Activated naive CD4-positive, alpha-beta T cell (primary cell): ENCODE data around the gene VEZT.

ENCODE experiments used
- DNase-seq, 4 experiments: peaks; one replicate each; lab custom pipeline; 2025; lab: John Stamatoyannopoulos, UW

VEZT gene

DNA sequence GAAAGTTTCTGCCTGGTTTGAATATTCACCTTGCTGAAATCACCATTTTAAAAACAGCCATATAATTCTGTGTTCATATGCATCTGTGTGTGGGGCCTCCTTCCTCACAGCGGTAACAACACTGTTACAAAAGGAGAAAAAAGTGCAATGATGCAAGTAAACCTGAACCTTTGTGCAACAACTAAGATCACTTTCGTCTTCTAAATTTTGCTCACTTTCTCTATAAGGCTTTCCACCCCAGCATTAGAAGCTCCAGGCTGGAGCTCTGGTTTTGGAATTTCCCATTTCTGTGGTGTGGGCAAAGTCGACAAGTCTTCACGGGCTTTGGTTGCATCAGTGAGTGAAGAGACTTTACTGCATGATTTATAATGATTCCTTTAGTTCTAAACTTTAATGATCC lies 18.7 kb upstream of the VEZT start:
- no peak for DNase-seq

DNA sequence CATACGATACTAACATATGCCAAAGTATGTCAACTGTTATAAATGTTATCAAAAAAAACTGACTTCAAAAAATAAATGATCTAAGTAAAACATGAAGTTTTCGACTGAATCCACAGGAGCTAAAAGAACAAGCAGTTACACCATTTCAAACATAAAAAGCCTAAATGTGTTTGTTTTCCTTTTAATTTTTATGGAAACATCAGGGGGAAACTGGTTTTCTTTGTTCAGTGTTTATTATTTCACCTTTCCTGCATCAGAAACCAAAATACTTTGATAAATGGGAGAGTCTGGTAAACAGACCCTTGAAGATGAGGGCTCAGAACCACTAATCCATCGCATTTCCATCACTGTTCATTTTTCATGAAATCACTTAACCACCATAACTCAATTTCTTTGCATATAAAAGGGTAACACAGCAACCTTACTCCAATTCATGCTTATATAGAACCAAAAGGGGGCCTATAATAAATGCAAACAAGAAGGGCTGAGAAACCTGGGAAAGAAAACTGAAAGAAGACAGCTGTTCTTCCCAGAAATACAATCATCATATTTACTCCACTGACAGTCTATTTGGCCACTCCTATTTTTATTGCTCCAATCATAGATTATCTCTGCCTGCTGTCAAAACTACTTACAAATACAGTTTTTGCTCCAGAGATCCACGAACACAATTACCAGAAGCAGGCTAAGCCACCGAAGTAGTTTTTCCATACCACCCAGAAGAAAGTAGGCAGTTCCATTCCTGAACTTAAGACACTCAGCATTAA lies 17.3 kb upstream of the VEZT start:
- no peak for DNase-seq

DNA sequence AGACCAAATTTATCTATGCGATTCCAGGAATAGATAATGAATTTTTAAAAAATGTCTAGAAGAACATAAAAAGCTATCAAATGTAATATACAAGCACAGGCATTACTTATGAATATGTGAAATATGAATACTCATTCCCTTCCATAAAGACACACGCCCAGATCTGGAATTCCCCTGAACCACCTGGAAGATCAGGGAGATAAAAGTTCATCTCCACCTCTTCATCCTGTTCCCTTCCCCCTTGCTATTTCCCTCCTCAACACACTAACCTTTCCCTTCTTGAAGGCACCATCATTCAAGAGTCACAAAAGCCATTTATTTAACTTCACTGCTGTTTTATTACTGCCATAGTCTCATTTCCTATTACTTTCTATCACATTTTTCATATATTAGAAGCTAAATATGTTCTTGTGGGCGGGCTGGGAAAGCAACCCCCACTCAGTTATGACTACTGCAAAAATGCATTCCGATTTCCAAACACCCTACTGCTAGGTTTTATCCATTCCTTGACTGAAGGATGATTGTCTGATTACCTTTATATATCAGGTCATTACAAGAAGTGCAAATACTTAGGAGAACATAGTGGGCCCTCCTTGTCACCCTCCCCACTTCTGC lies 16.4 kb upstream of the VEZT start:
- DNase-seq = no peak

DNA sequence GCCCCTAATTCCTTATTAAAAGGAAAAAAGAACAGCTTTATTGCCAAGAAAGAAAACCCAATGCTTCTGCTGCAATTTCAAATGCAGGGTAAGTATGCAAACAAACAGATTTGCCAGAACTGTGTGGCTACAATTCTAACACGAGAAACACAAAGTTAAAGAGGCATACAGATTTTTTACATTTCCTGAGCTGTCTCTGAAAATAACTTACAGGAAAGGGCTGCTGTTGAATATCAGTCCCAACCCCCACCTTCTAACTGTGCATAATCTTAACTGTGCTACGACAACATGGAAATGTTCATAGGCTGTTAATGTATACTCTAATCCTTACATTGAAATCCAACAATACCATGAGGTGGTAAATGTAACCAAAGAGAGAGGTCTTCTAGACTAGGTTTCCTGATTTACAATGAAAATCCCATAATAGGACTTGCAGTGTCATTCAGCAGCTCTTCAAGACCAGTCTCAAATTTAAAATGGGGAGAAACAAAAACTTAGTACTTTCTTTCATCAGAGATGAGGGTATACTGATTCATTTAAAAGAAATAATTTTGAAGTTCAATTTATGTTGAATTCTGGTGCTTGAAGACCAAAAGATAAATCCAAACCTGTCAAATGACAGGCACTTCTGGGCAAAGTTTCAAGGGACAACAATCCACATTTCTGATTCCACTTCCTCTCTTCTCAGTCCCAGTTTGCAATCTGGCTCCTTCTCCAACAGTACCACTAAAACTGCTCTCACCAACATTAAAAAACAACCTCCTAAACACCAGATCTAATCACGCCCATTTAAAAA lies 14.7 kb upstream of the VEZT start:
- no peak for DNase-seq

DNA sequence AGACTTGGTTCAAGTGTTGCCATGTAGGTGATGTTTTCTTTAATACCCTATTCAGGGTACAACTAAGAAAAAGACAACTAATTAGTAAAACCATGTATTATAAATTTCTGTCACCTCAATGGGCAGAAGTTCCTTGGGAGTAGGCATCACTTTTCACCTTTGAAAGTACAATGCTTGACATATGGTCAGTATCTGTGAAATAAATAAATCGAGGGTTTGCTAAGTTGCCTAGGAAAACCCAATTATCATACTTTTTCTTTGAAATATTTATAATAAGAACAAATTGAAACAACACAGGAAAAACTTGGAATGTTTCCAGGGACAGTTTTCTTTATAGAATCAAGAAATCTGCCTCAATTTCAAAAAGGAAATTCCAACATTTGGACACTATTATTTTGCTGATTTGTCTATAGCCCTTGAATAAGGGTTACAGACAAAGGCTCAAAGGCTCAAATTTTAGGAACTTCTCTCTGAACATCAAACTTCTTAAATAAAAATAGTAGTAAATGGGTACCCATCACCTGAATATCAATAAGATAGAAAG lies 14.0 kb upstream of the VEZT start:
- no peak for DNase-seq

DNA sequence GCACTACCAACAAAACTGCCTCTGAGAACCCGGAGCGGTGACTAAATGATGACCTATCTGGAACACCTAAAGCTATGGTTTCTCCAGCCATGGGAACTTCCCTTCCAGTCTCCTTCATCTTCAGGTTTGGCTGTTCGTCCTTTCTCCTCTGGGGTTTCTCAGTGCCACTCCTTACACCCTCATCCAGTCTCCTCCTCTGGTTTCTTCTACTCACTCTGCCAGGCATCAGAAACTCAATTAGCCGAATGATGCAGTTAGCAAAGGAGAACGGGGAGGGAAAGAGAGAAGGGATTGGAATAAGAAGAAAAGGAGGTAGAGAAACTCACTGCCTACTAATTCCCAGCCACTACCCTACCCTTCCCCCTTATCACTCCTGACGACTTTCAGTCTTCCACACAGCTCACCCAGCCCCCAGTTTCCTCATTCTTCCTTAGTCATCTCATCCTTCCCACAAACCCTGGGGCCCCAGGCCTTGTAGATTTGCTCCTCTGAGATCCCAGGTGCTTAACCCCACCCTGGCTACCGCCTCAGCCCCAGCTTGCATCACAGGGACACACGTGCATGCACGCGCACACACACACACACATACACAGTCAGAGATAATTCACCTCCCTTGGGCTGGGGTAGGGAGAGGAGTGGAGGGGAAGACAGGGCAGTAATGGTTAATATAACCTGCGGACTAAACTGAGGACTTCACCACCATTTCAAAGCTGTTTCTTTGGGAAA lies 13.3 kb upstream of the VEZT start:
- DNase-seq = no peak

DNA sequence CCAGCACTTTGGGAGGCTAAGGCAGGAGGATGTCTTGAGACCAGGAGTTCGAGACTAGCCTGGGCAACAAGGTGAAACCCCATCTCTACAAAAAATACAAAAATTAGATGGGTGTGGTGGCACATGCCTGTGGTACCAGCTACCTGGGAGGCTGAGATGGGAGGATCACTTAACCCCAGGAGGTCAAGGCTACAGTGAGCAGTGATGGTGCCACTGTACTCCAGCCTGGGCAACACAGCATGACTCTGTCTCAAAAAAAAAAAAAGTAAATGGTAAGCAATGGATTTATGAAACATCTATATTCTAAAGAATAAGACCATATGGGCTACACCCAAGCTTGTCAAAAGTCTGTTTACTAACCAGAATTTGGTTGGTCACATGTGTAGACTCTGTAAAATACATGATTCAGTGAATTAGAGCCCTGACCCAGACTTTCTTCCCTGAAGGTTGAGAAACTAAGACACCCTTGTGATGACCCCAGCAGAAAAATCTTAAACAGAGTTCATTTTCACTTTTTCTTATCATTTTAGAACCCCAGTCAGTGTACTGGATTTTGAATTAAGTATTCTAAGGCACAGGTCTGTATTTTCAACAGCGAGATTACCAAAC lies 12.5 kb upstream of the VEZT start:
- no peak for DNase-seq

DNA sequence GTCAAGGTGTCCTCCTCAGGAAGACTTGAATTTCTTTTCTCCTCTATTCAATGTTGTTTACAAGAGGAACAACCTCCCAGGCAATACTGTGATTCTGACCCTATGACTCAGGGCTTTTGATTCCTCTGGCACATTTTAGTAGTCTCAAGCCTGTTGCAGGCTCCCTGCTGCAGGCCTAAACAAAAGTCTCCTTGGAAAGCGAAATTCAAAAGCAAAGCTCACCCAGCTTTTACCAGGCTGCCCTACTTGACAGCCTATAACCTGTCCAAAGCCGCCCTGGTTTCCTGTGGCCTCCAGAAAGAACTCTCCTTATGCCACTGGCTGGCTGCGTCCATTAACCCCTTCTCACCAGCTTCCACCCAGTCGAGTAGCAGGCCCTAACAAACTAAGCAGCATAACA lies 11.9 kb upstream of the VEZT start:
- no peak for DNase-seq

DNA sequence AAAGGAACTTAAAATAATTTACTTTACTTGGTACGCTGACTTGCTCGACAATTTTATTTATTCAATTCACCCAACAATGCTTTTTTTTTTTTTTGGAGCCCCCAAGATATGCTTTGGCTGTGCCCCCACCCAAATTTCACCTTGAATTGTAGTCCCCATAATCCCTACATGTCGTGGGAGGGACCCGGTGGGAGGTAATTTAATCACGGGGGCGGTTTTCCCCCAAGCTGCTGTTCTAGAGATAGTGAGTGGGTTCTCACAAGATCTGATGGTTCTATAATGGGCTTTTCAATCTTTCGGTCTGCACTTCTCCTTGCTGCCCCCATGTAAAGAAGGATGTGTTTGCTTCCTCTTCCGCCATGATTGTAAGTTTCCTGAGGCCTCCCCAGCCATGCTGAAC lies 10.7 kb upstream of the VEZT start:
- no peak for DNase-seq

DNA sequence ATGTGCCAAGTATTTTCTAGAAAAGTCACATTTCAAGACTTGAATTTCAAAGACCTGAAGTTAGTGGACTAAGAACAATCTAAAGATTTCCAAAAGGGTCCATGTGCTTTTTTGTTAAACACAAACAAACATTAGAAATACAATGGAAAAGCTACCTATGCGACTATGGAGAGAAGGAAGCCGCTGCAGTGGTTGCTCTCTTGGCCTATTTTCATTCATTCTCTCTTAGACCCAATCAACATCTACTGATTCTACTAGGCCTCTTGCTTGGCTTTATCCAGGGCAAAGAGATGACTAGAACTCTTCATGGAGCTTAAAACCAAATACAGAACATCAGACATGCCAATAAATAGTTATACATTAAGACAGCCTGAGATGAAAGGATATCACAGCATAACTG lies 10.2 kb upstream of the VEZT start:
- DNase-seq = no peak

DNA sequence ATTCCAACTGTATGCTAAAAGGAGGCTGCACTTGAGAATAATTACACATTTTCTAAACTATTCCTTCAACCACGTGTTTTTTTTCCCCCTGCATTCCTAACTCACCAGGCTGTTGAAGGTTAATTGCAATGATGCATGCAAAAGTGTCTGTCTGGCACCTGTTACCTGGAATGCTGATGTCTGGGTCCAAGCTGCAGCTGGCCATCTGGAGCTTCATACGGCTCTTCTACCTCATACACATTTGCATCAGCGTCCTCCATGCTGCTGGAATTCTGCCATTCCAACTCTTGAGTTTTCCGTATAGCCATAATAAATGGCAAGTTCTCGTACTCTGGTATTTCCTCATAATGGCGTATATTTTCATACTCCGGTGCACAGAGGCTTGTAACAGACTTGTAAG lies 8.9 kb upstream of the VEZT start:
- no peak for DNase-seq

DNA sequence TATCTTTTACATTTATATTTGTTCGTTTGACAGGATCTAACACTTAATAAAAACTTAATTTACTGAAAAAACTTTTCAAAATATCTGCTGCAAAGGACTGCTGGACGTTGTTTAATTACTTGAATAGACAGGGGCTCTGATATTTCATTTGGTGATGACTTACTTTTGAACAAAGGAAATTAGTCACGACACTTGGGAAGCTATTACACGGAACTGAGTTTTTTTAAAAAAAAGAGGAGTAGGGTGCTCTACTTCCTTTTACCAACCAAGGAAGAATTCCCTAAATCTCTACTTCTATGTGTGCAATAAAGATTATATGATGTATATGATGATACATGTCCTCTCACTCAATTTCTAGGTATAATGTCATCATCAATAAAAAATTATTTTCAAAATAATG lies 5.0 kb upstream of the VEZT start:
- no peak for DNase-seq

DNA sequence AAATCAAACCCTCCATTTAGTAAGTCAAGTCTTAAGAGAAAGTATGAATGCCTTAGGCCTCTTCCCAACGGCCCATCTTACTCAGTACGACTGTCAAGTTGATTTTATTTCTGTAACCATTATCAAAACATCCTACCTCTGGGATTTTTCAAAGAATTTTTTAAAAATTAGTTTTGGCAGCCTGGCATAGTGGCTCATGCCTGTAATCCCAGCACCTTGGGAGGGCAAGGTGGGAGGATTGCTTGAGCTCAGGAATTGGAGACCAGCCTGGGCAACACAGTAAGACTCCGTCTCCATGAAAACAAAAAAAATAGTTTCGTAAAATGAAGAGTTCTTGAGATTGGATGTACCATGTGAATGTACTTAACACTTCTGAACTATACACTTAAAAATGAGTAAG lies 4.5 kb upstream of the VEZT start:
- no peak for DNase-seq

DNA sequence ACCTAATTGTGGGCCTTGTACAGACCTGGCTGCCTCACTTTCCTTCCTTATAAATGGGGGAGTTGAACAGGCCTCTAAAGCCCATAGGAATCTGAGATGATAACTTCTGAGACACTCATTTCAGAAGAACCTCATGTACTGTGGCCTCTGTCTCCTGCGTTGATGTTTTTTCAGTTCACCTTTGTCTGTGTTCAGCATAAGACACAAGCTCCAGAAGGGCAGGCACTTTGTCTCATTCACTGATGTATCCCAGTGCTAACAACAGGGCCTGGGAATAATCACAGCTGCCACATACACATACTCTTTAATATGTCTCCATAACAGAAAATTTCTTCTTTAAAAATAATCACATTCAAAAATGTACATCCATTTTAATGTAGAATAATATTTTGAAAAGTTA lies 3.7 kb upstream of the VEZT start:
- no peak for DNase-seq

DNA sequence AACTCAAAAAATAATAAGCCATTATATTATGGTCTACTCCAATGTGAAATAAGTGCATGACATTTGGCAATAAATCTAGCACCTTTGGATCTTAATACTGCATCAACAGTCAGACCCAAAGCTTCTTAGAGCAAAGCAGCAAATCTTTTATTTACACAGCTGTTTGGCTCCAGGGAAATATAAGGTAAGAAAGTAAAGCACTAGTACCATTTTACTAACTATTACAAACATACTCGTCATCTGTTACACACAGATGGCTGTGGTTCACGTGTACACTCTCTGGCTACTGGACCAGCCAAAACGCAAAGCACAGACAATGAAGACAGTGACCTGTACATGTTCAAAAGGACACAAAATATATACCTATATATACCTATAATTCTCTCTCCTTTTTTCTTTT lies 3.1 kb upstream of the VEZT start:
- DNase-seq = no peak

DNA sequence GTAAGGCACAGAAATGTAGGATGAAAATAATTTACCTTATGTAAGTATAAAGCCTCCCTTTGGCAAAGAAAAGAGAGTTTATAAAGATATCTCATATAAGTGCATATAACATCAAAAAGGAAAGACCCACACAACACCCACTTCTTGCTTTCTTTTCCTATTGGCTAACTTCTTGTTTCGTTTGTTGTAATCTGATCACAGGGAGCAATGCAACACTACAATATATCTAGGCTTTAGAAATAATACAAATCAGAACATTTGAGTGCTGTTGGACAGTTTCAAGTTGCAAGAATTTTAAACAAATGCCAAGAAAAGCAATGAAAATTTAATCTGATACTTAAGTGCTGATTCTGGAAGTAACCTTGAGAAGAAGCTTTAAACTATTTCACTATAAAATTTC lies 1.7 kb upstream of the VEZT start:
- DNase-seq = no peak

DNA sequence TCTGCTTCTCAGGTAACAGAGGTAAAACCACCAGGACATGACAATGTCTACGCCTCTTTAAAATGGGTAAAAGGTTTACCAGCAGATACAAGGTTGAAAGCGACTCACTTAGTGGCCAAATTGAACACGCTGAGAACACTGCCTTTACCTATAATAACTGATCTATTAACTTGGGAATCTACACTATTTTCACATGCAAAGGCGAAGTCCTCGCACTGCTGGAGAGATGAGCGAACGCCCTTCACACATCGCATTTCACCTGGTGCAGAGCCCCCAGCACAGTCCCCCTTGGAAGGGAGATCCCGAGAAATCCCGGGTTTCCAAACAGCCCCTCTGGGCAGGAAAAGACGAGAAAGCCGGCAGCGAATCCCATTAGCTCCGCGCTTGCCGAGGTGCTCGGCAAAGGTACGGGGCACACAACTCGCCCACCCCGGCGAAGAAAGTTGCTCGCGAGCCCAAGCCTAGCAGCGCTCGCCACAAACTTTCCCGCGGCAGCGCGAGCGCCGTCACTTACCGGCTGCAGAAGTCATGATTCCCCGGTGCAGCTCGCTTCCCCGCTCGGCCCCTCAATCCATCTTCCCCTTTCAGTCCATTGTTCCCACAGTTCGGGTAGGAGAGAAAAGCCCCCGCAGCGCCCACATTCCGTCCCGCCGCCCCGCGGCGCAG lies 763 bp upstream of the VEZT start:
- DNase-seq = peak in 1 of 4 experiments; percentile 61

DNA sequence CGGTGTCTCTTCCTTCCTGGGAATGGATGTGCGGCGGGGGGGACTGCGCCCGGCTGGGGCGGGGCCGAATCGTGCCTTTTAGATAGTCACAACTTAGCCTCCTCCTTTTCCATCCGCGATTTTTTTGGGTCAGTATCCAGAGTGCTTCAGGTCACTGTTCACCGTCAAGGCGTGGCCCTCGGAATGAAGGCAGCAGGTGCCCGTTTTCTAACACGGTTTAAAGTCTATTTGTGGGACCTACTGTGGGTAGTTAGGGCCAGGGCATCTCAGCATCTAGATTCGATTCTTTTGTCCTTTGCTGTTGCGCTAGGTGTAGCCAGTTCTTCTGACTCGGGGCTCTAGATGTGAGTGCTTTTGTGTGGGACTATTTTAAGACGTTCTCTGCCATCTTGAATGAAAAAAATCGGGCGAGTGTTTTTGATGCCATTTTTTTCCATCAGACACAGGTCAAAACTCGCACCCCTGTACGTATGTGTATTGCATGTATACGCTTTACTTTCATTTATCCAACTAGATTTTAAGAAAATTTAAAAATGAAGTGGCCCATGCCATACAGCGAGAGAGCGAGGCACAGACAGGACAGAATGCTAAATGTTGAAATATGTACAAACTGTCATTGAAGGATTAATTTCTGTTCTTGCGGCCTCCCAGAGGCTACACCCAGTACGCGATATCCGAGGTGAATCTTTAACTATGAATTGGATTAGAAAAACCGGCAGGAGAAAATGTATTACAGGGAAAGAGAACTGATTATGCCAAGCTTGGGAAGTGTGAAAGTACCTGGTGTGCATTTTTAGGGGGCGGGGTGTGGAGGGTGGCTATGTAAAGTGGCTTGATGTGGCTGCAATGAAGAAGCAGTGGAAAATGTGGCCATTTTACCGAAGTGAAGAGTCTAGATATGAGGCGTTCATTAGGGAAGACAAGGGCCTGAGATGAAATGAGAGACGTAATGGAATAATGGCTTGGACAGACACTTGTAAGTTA lies 835 bp downstream of the VEZT start:
- no peak for DNase-seq

DNA sequence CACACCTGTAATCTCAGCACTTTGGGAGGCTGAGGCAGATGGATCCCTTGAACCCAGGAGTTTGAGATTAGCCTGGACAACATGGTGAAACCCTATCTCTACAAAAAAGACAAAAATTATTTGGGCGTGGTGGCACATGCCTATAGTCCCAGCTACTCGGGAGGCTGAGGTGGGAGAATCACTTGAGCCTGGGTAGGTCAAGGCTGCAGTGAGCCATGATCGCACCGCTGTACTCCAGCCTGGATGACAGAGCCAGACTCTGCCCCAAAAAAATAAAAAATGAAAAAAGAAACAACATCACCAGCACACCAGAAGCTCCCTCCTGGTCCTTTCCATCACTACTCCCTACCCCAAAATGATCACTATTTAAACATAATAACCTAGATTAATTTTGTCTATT lies 2.6 kb downstream of the VEZT start:
- no peak for DNase-seq

DNA sequence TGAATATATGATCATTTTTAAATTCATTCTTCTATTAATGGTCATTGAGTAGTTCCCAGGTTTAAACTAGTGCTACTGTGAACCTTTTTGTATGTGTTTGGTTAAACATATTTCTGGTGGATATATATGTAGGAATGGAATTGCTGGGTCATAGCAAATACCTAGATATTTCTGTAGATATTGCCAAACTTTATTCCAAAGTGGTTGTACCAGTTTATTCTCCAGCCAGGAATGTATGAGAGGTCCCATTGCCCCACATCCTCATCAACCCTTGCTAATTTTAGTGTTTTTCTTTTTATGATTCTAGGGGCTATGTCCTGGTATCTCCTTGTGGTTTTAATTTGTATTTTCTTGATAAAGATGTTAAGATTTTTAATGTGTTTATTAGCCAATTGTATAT lies 3.1 kb downstream of the VEZT start:
- no peak for DNase-seq
